ENCODE data around the gene DLG5. TPM values are rescaled to one million over a fixed set of nuclear protein-coding genes. Genes with fewer than 3 reads are reported as not detected.
A peak's percentile ranks its signal among the peaks of the same experiment; 100 is the strongest.
"Not testable (repeated sequence)": the region's sequence is repeated elsewhere in the genome, so short reads cannot be mapped to it uniquely, and the experiment has no call there.

Gene DLG5
- total and polyA plus RNA-seq, 7 donors = 6.0 to 78.1 (median 41.0) TPM

DNA sequence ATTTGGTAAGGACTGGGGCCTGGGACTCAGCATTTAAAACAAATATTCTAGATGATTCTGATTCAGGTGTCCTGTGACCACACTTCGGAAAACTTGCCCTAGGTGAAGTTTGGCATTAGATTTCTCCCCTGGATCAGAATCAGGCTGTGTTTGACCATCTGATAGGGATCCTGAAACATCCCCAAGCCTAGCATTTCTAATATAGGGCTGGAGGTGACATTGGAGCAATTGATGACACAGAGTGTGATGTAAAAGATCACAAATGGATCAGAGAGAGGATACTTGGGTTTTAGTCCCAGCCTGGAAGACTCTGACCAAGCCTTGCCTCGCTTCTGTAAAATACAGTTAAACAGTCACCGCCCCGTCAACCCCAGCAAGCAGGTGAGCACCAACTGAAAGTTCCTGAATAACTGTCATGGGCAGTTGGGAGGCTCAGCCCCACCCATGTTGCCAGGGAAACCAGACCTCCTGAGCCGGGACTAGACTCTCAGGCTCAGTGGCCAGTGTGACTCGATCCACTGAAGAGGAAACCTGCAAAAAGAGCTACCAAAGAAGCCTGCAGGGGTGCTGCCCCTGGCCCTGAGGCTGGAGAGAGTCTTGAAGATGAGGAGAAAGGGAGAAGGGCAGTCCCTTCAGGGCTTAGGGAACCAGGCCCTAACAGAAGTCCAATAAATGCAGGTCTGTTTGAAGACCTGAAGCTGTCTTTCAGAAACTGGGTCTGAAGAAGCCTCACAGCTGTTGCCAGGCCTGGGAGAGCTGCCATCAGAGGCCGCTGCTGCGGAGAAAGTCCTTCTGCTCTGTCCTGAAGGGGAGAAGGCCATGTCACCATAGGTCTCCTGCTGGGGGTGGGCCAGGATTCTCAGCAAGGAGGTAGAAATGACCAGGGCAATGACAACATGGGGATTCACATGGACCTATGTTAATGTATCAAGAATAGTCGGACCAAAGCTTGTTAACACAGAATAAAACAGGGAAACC is 162.8 kb downstream of the DLG5 start:
- no peaks in the 10 kb centered on the region for H3K36me3 ChIP-seq
- H3K4me3 ChIP-seq = no peak overlapping the region
- 47 to 72% methylated on average over 9 of the region's 9 CpGs for WGBS, 2 donors
- DNase-seq = no peak
- H3K4me1 ChIP-seq = no peaks in the 10 kb centered on the region
- TF ChIP-seq EP300 (IDR thresholded peaks at IDR 0.05) (no peak), POLR2AphosphoS5 (IDR thresholded peaks at IDR 0.05) (no peak)
- H3K27me3 ChIP-seq = no peaks in the 10 kb centered on the region
- intact Hi-C loops (cut with DNase I) = no loop called here
- H3K27ac ChIP-seq = no peak overlapping the region
- no peaks in the 10 kb centered on the region for H3K9me3 ChIP-seq

- H3K9me3 ChIP-seq; H3K27ac ChIP-seq; DNase-seq; H3K36me3 ChIP-seq; H3K27me3 ChIP-seq; H3K4me1 ChIP-seq; intact Hi-C loops (cut with DNase I); H3K4me3 ChIP-seq: not testable (repeated sequence)
- WGBS, 2 donors = 93 to 98% methylated on average over 2 of the region's 2 CpGs
Observed at GRCh38 chr10:77758406-77758805, 168.1 kb downstream of the DLG5 start.

GRCh38 chr10:77756319-77757232 is 170.0 kb downstream of the DLG5 start:
- no peaks in the 10 kb centered on the region for H3K36me3 ChIP-seq
- no peak for DNase-seq
- H3K4me3 ChIP-seq = no peak overlapping the region
- no peak for TF ChIP-seq POLR2A (IDR thresholded peaks at IDR 0.05)
- TF ChIP-seq, protein P1, sequence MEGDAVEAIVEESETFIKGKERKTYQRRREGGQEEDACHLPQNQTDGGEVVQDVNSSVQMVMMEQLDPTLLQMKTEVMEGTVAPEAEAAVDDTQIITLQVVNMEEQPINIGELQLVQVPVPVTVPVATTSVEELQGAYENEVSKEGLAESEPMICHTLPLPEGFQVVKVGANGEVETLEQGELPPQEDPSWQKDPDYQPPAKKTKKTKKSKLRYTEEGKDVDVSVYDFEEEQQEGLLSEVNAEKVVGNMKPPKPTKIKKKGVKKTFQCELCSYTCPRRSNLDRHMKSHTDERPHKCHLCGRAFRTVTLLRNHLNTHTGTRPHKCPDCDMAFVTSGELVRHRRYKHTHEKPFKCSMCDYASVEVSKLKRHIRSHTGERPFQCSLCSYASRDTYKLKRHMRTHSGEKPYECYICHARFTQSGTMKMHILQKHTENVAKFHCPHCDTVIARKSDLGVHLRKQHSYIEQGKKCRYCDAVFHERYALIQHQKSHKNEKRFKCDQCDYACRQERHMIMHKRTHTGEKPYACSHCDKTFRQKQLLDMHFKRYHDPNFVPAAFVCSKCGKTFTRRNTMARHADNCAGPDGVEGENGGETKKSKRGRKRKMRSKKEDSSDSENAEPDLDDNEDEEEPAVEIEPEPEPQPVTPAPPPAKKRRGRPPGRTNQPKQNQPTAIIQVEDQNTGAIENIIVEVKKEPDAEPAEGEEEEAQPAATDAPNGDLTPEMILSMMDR (IDR thresholded peaks at IDR 0.05) = peak in 2 of 4 experiments; percentile 42 to 48
- 20 to 30% methylated on average over 12 of the region's 12 CpGs for WGBS, 2 donors
- H3K9me3 ChIP-seq = no peaks in the 10 kb centered on the region
- H3K27ac ChIP-seq = no peak overlapping the region
- intact Hi-C loops (cut with DNase I) = no loop called here
- peaks cover 0 to 4% (median 0%) of the 10 kb centered on the region in 4 donors for H3K4me1 ChIP-seq
- H3K27me3 ChIP-seq = no peaks in the 10 kb centered on the region

GRCh38 chr10:77746047-77746707 is 180.4 kb downstream of the DLG5 start:
- Histone ChIP-seq H3K4me3 (no peak overlapping the region), H3K36me3 (no peaks in the 10 kb centered on the region), H3K9me3 (no peaks in the 10 kb centered on the region), H3K4me1 (peaks cover 0 to 8% (median 8%) of the 10 kb centered on the region in 4 donors), H3K27me3 (no peaks in the 10 kb centered on the region), H3K27ac (no peak overlapping the region)
- 84 to 91% methylated on average over 13 of the region's 13 CpGs for WGBS, 2 donors
- DNase-seq = no peak
- intact Hi-C loops (cut with DNase I) = no loop called here
- TF ChIP-seq POLR2A (IDR thresholded peaks at IDR 0.05) (no peak), EP300 (IDR thresholded peaks at IDR 0.05) (no peak), POLR2AphosphoS5 (IDR thresholded peaks at IDR 0.05) (no peak)
- TF ChIP-seq, protein P1 (IDR thresholded peaks at IDR 0.05) = no peak

- peaks cover 0 to 4% (median 1%) of the 10 kb centered on the region in 4 donors for H3K9me3 ChIP-seq
- H3K27me3 ChIP-seq = no peaks in the 10 kb centered on the region
- no peak for TF ChIP-seq POLR2AphosphoS5 (IDR thresholded peaks at IDR 0.05)
- TF ChIP-seq, protein P1 (IDR thresholded peaks at IDR 0.05) = no peak
- no peak for TF ChIP-seq POLR2A (IDR thresholded peaks at IDR 0.05)
- TF ChIP-seq EP300 (IDR thresholded peaks at IDR 0.05) = no peak
- WGBS, 2 donors = 87 to 88% methylated on average over 4 of the region's 4 CpGs
- DNase-seq = no peak
- intact Hi-C loops (cut with DNase I) = no loop called here
- no peak overlapping the region for H3K27ac ChIP-seq
- peaks cover 0 to 8% (median 8%) of the 10 kb centered on the region in 4 donors for H3K4me1 ChIP-seq
- H3K36me3 ChIP-seq = no peaks in the 10 kb centered on the region
- H3K4me3 ChIP-seq = no peak overlapping the region
Observed at GRCh38 chr10:77744245-77744644, 182.3 kb downstream of the DLG5 start.
